ENCODE measurements around the gene OAS2.

DNA sequence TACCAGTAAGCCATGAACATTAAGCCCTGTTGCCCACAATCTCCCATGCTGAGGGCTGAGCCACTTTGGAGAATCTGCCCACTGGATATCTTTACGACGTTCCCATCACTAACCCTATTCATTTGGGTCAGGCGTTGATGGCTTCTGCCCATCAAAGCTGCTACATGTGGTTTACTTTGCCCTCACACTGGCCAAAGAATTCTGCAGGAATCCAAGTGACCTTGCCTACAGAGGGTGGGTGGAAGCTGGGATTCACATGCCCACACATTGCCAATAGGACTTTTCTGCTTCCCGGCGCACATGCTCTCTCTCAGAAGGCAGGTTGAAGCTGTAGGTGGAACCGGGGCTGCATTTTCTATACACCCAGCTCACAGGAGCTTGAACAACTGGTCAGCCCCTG lies 28.3 kb downstream of the OAS2 start:
- TF ChIP-seq CTCF (IDR thresholded peaks at IDR 0.05; ENCODE audit: poor library complexity, severe bottlenecking) (no peak), RAD21 (conservative IDR thresholded peaks at IDR 0.05) (no peak), REST (IDR thresholded peaks at IDR 0.05; ENCODE audit: borderline replicate concordance) (no peak), TAF1 (IDR thresholded peaks at IDR 0.05; ENCODE audit: low read depth) (no peak), EZH2 (IDR thresholded peaks at IDR 0.05; ENCODE audit: borderline replicate concordance, insufficient read depth, low read length, poor library complexity, severe bottlenecking) (no peak), EP300 (conservative IDR thresholded peaks at IDR 0.05; ENCODE audit: poor library complexity, severe bottlenecking) (no peak), POLR2AphosphoS5 (IDR thresholded peaks at IDR 0.05) (no peak)

Data from neural cell (in vitro differentiated cells).